PC-9 (cell line): ENCODE results near the gene COL25A1. TPM values are rescaled to one million over a fixed set of nuclear protein-coding genes. Genes with fewer than 3 reads are reported as not detected.
"Not testable (repeated sequence)": the region's sequence is repeated elsewhere in the genome, so short reads cannot be mapped to it uniquely, and the experiment has no call there.

Experiments
- BruUV-seq: library from RNA; stranded (reverse); fragments of 400-500 nt; replicated peaks from 2 replicates; lab custom pipeline; 2021; lab: Mats Ljungman, UMichigan
- CTCF ChIA-PET: fragments of 300-600 bp; sonication (Branson Sonifier 250); formaldehyde crosslinking; loops from one replicate; lab custom pipeline; 2022; ENCODE audit warnings: antibody characterized with exemption; lab: Charles Lee
- POLR2A ChIA-PET: fragments of 300-600 bp; sonication (Branson Sonifier 250); formaldehyde crosslinking; loops from one replicate; lab custom pipeline; 2022; ENCODE audit warnings: antibody characterized with exemption; ENCODE audit not compliant: unreplicated experiment; lab: Charles Lee
- DNase-seq, 2 experiments: peaks; one replicate each; pipeline versions ENCODE4 v3.0.0 to v3.0.0-alpha.2; 2015 to 2022; ENCODE audit warnings: mixed read lengths in 1 of 2
- H2AFZ ChIP-seq: fragments of 200-600 bp; sonication (generic); 2 replicates; pipeline ENCODE4 v1.8.1; 2017; ENCODE audit warnings: antibody characterized with exemption
- H3F3A ChIP-seq: fragments of 200-600 bp; sonication (generic); 2 replicates; pipeline ENCODE4 v1.8.1; 2017; ENCODE audit warnings: antibody characterized with exemption, mild to moderate bottlenecking, low read depth; ENCODE audit not compliant: insufficient read depth
- H3K27ac ChIP-seq: fragments of 200-600 bp; sonication (generic); 2 replicates; pipeline ENCODE4 v1.6.1; 2016; ENCODE audit warnings: mixed run types
- H3K27me3 ChIP-seq: fragments of 200-600 bp; sonication (generic); 2 replicates; pipeline ENCODE4 v1.6.1; 2016; ENCODE audit warnings: low read depth, mixed run types; ENCODE audit not compliant: insufficient read depth
- H3K36me3 ChIP-seq: fragments of 200-600 bp; sonication (generic); 2 replicates; pipeline ENCODE4 v1.6.1; 2016; ENCODE audit warnings: low read depth, mixed run types
- H3K4me1 ChIP-seq: fragments of 200-600 bp; sonication (generic); replicated peaks from 2 replicates; pipeline ENCODE4 v1.6.1; 2016; ENCODE audit warnings: mixed run types; ENCODE audit not compliant: insufficient read depth
- H3K4me2 ChIP-seq: fragments of 200-600 bp; sonication (generic); 2 replicates; pipeline ENCODE4 v1.6.1; 2017; ENCODE audit warnings: mixed run types
- H3K4me3 ChIP-seq: fragments of 200-600 bp; sonication (generic); 2 replicates; pipeline ENCODE4 v1.6.1; 2016; ENCODE audit warnings: mixed run types
- H3K79me2 ChIP-seq: fragments of 200-600 bp; sonication (generic); 2 replicates; pipeline ENCODE4 v1.6.1; 2017; ENCODE audit warnings: low read depth, mixed run types
- H3K9me2 ChIP-seq: fragments of 200-600 bp; sonication (generic); 2 replicates; pipeline ENCODE4 v1.8.1; 2017; ENCODE audit warnings: mild to moderate bottlenecking; ENCODE audit not compliant: insufficient read depth
- H3K9me3 ChIP-seq: fragments of 200-600 bp; sonication (generic); 2 replicates; pipeline ENCODE4 v1.8.1; 2016; ENCODE audit warnings: low read depth; ENCODE audit not compliant: insufficient read depth
- H4K20me1 ChIP-seq: fragments of 200-600 bp; sonication (generic); 2 replicates; pipeline ENCODE4 v1.8.1; 2017; ENCODE audit not compliant: insufficient read depth
- CTCF ChIP-seq: fragments of 200-600 bp; sonication (generic); conservative IDR thresholded peaks from 2 replicates; pipeline ENCODE4 v1.6.1; 2017; ENCODE audit warnings: mixed run types, antibody characterized with exemption, mild to moderate bottlenecking, moderate library complexity
- EZH2 ChIP-seq: fragments of 200-600 bp; sonication (generic); IDR thresholded peaks from 2 replicates; pipeline ENCODE4 v1.8.0; 2017; ENCODE audit warnings: antibody characterized with exemption, low read depth
- intact Hi-C: fragments of 100-400 bp; cut with micrococcal nuclease; formaldehyde crosslinking; loops from one replicate; pipeline ENCODE4 v1.10.0; 2022; ENCODE audit not compliant: unreplicated experiment
- total RNA-seq: library from RNA; stranded (reverse); gene quantifications from 2 replicates; pipeline ENCODE4 v1.2.3, GENCODE V29; 2021

The COL25A1 gene
- total RNA-seq, 1 experiment from 2014 or later = not detected

DNA sequence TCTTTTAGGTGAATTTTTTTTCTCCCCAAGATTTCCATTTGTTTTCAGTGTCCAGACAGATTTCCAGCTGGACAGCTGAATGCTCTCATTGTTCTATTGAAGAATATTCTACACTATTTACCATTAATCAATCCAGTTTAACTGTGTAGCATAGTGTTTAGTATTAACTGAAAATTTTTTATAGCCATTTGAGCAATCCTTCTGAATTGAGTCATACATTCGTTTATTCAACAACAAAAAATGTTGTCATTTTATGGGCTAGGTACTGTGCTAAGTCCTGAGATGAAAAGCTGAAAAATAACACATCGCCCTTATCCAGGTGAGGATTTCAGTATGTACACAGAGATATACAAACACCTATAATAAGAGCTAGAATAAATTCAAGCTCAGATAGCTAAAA, 223.3 kb downstream of the COL25A1 start:
- Histone ChIP-seq H4K20me1 (no peaks in the 10 kb centered on the region), H3K4me3 (no peak overlapping the region), H3K4me1 (no peaks in the 10 kb centered on the region), H3K36me3 (no peaks in the 10 kb centered on the region), H3K4me2 (no peak overlapping the region), H3K9me2 (no peaks in the 10 kb centered on the region), H3F3A (no peaks in the 10 kb centered on the region), H3K79me2 (no peaks in the 10 kb centered on the region), H3K27ac (no peak overlapping the region), H3K27me3 (no peaks in the 10 kb centered on the region), H3K9me3 (no peaks in the 10 kb centered on the region), H2AFZ (no peak overlapping the region)
- TF ChIP-seq EZH2 (no peak), CTCF (no peak)
- DNase-seq = no peak
- POLR2A ChIA-PET = no interaction called here
- CTCF ChIA-PET = no interaction called here
- intact Hi-C loops = no loop called here
- BruUV-seq = no TSS peak

DNA sequence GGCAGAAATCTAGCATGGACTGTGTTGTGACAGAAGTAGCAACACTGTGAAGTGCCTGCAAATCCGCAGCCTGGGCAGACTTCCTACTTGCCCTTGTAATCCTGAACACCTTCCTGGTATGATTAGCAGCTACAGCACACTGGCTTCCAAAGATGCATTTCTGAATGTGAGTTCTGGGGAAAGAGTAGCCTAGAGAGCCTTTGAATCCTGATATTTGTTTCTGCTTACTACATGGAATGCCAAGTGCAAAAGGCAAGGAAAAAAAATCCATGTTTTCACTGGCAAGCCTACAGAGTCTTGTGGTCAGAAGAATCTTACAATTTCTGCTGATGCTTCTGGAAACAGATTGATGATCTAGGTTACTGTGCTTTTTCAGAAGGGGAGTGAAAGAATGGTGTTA, 223.7 kb downstream of the COL25A1 start:
- no peak for DNase-seq
- H3K9me3 ChIP-seq = no peaks in the 10 kb centered on the region
- H3K4me2 ChIP-seq = no peak overlapping the region
- no peak overlapping the region for H3K27ac ChIP-seq
- H3F3A ChIP-seq = no peaks in the 10 kb centered on the region
- no peaks in the 10 kb centered on the region for H3K36me3 ChIP-seq
- TF ChIP-seq CTCF = no peak
- TF ChIP-seq EZH2 = no peak
- no peaks in the 10 kb centered on the region for H3K27me3 ChIP-seq
- no TSS peak for BruUV-seq
- ChIA-PET POLR2A (no interaction called here), CTCF (no interaction called here)
- H3K9me2 ChIP-seq = no peaks in the 10 kb centered on the region
- no peak overlapping the region for H3K4me3 ChIP-seq
- no peaks in the 10 kb centered on the region for H3K4me1 ChIP-seq
- no peaks in the 10 kb centered on the region for H3K79me2 ChIP-seq
- H2AFZ ChIP-seq = no peak overlapping the region
- H4K20me1 ChIP-seq = no peaks in the 10 kb centered on the region
- intact Hi-C loops = no loop called here

DNA sequence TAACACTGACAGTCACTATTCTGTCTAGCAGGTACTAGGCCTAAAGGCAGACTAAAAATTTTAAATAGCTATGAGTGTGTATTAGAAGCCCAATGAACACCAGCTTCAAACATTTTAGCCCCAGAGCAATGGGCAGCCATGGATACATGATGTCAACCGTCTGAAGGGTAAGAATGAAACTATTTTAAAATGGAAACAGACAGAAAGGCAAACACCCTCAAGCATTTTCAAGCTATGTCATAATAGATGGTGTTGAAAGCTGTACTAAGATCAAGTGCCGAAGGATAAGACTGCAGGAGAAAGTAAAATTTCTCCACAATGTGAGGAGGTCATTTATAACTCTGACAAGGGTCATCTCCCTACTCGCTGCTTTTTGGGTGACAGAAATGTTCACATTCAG, 225.0 kb downstream of the COL25A1 start:
- no peak for TF ChIP-seq CTCF
- no peak for TF ChIP-seq EZH2
- Histone ChIP-seq H3K4me2 (no peak overlapping the region), H3K27me3 (no peaks in the 10 kb centered on the region), H3K9me3 (no peaks in the 10 kb centered on the region), H3K79me2 (no peaks in the 10 kb centered on the region), H4K20me1 (no peaks in the 10 kb centered on the region), H3K36me3 (no peaks in the 10 kb centered on the region), H3K4me3 (no peak overlapping the region), H3K27ac (no peak overlapping the region), H3K4me1 (no peaks in the 10 kb centered on the region), H3F3A (no peaks in the 10 kb centered on the region), H2AFZ (no peak overlapping the region), H3K9me2 (no peaks in the 10 kb centered on the region)
- POLR2A ChIA-PET = no interaction called here
- CTCF ChIA-PET = no interaction called here
- no TSS peak for BruUV-seq
- intact Hi-C loops = no loop called here
- DNase-seq = no peak

DNA sequence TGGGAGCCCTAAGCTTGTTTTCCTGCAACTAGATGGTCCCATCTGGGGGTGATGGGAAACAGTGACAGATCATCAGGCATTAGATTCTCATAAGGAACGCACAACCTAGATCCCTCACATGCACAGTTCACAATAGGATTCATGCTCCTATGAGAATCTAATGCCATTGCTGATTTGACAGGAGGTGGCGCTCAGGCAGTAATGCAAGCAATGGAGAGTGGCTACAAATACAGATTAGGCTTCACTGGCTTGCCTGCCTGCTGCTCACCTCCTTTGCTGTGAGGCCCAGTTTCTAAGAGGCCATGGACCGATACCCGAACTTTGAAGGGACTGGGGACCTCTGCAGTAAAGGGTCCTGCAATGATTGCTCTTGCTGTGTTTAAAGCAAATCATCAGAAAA, 225.7 kb downstream of the COL25A1 start:
- H2AFZ ChIP-seq, H3K4me3 ChIP-seq, BruUV-seq, H3K9me2 ChIP-seq, H3K4me2 ChIP-seq, POLR2A ChIA-PET, DNase-seq, H3K79me2 ChIP-seq, H4K20me1 ChIP-seq, H3K27me3 ChIP-seq, CTCF ChIA-PET, H3F3A ChIP-seq, H3K9me3 ChIP-seq, intact Hi-C loops, H3K36me3 ChIP-seq, H3K27ac ChIP-seq, H3K4me1 ChIP-seq: not testable (repeated sequence)
